ENCODE measurements around the gene BPGM. TPM values are rescaled to one million over a fixed set of nuclear protein-coding genes. Genes with fewer than 3 reads are reported as not detected.

Gene BPGM
- total RNA-seq, 1 donor from 2014 or later, result 37.4 TPM

DNA sequence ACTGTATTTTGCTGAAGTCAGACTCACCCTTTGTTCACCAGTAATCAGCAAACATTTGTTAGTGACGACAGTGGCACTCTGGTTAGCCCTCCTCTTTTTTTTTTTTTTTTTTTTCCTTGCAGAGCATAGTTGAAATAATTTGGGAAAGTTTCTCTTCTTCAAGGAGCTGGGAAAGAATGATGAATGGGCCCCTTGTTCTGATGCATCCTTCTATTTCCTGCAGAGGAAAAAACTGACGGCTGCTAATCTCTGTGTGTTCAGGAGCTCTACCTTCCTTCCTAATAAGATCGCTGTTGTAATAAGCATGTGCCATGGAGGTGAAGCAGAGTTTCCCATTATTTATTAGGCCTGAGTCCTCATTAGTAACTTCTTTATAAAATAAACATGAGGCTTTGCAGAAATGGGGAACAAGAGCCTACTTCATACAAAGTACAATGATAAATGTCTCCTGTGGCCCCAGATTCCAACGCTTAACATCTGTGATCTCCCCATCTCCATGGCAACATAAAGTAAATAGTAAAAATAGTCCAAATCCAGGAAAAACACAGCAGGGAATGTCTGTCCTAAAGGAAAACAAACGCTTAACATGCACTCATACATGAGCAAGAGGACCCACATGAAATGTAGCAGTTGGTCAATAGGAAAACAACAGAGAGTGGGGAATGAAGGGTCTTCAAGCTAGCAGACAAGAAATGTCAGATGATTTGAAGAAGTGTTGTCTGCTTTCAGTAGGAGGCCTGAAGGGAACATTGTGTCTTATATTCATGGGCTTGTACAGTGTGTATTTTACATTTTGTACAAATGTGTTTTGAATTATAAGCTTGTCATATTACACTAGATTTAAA lies 73.7 kb downstream of the BPGM start:
- FAIRE-seq (no peak), DNase-seq (ENCODE audit: low read depth) (peak; percentile 77)
- H3K36me3 ChIP-seq (ENCODE audit: insufficient read depth, low read length), result no peaks in the 10 kb centered on the region
- H3K4me1 ChIP-seq (ENCODE audit: insufficient read depth, low read length), result peaks cover 17% of the 10 kb centered on the region
- H3K27ac ChIP-seq (ENCODE audit: low read depth, low read length), result peak overlapping the region; percentile 75
- no peaks in the 10 kb centered on the region for H3K27me3 ChIP-seq (ENCODE audit: insufficient read depth, low read length)
- no peak overlapping the region for H2AFZ ChIP-seq (ENCODE audit: low read depth, low read length)
- H3K9me3 Mint-ChIP-seq (ENCODE audit: unreplicated experiment), result no peaks in the 10 kb centered on the region
- peaks cover 5% of the 10 kb centered on the region for H3K79me2 ChIP-seq (ENCODE audit: insufficient read depth, low read length)
- no peak overlapping the region for H3K4me3 Mint-ChIP-seq (ENCODE audit: unreplicated experiment)
- peak overlapping the region; percentile 61 for H3K9ac ChIP-seq (ENCODE audit: low read length)
- TF ChIP-seq CTCF (IDR thresholded peaks at IDR 0.05; ENCODE audit: insufficient read depth, low read depth, low read length) (no peak), EZH2 (IDR thresholded peaks at IDR 0.05; ENCODE audit: insufficient read depth, low read length) (no peak)
- no peak overlapping the region for H3K4me3 ChIP-seq (ENCODE audit: insufficient read depth, low read depth, low read length)
- H3K36me3 Mint-ChIP-seq (ENCODE audit: low read depth, unreplicated experiment), result peaks cover 8% of the 10 kb centered on the region
- H3K27me3 Mint-ChIP-seq (ENCODE audit: low read depth, unreplicated experiment), result no peaks in the 10 kb centered on the region
- H3K27ac Mint-ChIP-seq (ENCODE audit: unreplicated experiment), result peak overlapping the region; percentile 84
- no peaks in the 10 kb centered on the region for H3K9me3 ChIP-seq (ENCODE audit: insufficient read depth, low read depth, low read length)
- no peaks in the 10 kb centered on the region for H4K20me1 ChIP-seq (ENCODE audit: insufficient read depth, low read length)
- H3K4me1 Mint-ChIP-seq (ENCODE audit: low read depth, unreplicated experiment), result peaks cover 31% of the 10 kb centered on the region
- peak overlapping the region; percentile 42 for H3K4me2 ChIP-seq (ENCODE audit: low read length)

DNA sequence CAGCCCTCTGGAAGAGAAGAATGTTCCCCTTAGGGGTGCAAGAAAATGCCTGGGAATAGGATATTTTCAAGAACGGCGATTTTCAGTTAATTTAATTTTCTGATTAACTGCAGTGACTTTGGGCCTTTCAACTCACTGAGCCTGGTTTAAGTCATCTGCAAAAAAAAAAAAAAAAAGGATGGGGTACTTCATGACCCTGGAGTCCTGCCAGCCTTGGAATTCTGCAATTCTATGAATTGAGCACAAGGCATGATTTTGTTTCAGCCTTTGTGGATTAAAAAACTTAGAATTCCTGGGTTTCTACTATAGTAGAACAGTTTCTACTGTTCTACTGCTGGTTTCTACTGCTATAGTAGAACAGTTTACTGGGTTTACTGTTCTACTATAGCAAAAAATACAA lies 74.5 kb downstream of the BPGM start:
- FAIRE-seq (no peak), DNase-seq (ENCODE audit: low read depth) (no peak)
- TF ChIP-seq CTCF (IDR thresholded peaks at IDR 0.05; ENCODE audit: insufficient read depth, low read depth, low read length) (no peak), EZH2 (IDR thresholded peaks at IDR 0.05; ENCODE audit: insufficient read depth, low read length) (no peak)
- Histone ChIP-seq H3K27me3 (ENCODE audit: insufficient read depth, low read length) (no peaks in the 10 kb centered on the region), H3K9ac (ENCODE audit: low read length) (no peak overlapping the region), H3K4me1 (ENCODE audit: insufficient read depth, low read length) (peaks cover 17% of the 10 kb centered on the region), H3K27ac (ENCODE audit: low read depth, low read length) (peak overlapping the region; percentile 75), H3K36me3 (ENCODE audit: insufficient read depth, low read length) (no peaks in the 10 kb centered on the region), H3K4me2 (ENCODE audit: low read length) (no peak overlapping the region), H3K9me3 (ENCODE audit: insufficient read depth, low read depth, low read length) (no peaks in the 10 kb centered on the region), H4K20me1 (ENCODE audit: insufficient read depth, low read length) (no peaks in the 10 kb centered on the region), H3K4me3 (ENCODE audit: insufficient read depth, low read depth, low read length) (no peak overlapping the region), H2AFZ (ENCODE audit: low read depth, low read length) (no peak overlapping the region), H3K79me2 (ENCODE audit: insufficient read depth, low read length) (peaks cover 5% of the 10 kb centered on the region)
- Mint-ChIP-seq H3K36me3 (ENCODE audit: low read depth, unreplicated experiment) (peaks cover 6% of the 10 kb centered on the region), H3K4me3 (ENCODE audit: unreplicated experiment) (no peak overlapping the region), H3K4me1 (ENCODE audit: low read depth, unreplicated experiment) (peaks cover 26% of the 10 kb centered on the region), H3K9me3 (ENCODE audit: unreplicated experiment) (no peaks in the 10 kb centered on the region), H3K27me3 (ENCODE audit: low read depth, unreplicated experiment) (no peaks in the 10 kb centered on the region), H3K27ac (ENCODE audit: unreplicated experiment) (peak overlapping the region; percentile 47)

DNA sequence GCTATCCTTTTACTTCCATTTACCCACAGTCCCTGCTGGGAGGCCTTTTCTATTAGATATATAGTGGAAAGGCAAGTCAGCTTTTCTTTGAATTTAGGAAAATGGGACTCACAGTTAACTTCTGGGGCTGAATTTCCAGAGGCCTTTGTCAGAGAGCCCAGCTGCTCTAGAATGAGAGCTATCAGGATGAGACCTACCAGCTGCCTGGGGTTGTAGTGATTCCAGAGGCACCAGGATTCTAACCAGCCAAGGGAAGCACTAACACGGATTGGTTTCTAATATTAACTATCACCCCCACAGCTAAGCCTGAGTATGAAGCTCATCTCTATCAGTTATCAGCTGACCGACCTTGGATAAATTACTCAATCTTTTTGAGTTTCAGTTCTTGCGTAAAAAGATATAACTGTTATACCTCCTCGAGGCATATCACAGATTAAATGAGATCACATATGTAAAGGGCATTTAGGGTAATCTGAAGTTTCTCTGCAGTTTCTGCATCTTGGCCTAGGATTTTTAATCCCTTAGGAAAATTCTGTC lies 76.2 kb downstream of the BPGM start:
- H3K27ac ChIP-seq (ENCODE audit: low read depth, low read length), result no peak overlapping the region
- H3K36me3 ChIP-seq (ENCODE audit: insufficient read depth, low read length), result no peaks in the 10 kb centered on the region
- H3K9me3 ChIP-seq (ENCODE audit: insufficient read depth, low read depth, low read length), result no peaks in the 10 kb centered on the region
- H4K20me1 ChIP-seq (ENCODE audit: insufficient read depth, low read length), result no peaks in the 10 kb centered on the region
- H3K27ac Mint-ChIP-seq (ENCODE audit: unreplicated experiment), result no peak overlapping the region
- H3K27me3 ChIP-seq (ENCODE audit: insufficient read depth, low read length), result no peaks in the 10 kb centered on the region
- no peak for DNase-seq (ENCODE audit: low read depth)
- H3K9ac ChIP-seq (ENCODE audit: low read length), result no peak overlapping the region
- peaks cover 6% of the 10 kb centered on the region for H3K36me3 Mint-ChIP-seq (ENCODE audit: low read depth, unreplicated experiment)
- no peak overlapping the region for H2AFZ ChIP-seq (ENCODE audit: low read depth, low read length)
- no peaks in the 10 kb centered on the region for H3K9me3 Mint-ChIP-seq (ENCODE audit: unreplicated experiment)
- TF ChIP-seq EZH2 (IDR thresholded peaks at IDR 0.05; ENCODE audit: insufficient read depth, low read length) (no peak), CTCF (IDR thresholded peaks at IDR 0.05; ENCODE audit: insufficient read depth, low read depth, low read length) (no peak)
- no peaks in the 10 kb centered on the region for H3K79me2 ChIP-seq (ENCODE audit: insufficient read depth, low read length)
- no peaks in the 10 kb centered on the region for H3K27me3 Mint-ChIP-seq (ENCODE audit: low read depth, unreplicated experiment)
- no peak overlapping the region for H3K4me3 Mint-ChIP-seq (ENCODE audit: unreplicated experiment)
- no peak overlapping the region for H3K4me2 ChIP-seq (ENCODE audit: low read length)
- FAIRE-seq, result no peak
- H3K4me3 ChIP-seq (ENCODE audit: insufficient read depth, low read depth, low read length), result no peak overlapping the region
- peaks cover 27% of the 10 kb centered on the region for H3K4me1 Mint-ChIP-seq (ENCODE audit: low read depth, unreplicated experiment)
- peaks cover 17% of the 10 kb centered on the region for H3K4me1 ChIP-seq (ENCODE audit: insufficient read depth, low read length)
